WTC11 (cell line): Measurements from ENCODE around the gene TTC24. TPM values are rescaled to one million over a fixed set of nuclear protein-coding genes. Genes with fewer than 3 reads are reported as not detected.

Source experiments
- ATAC-seq: fragments of 200-7000 bp; cut with Tn5 transposase; 2 replicates; pipeline ENCODE4 v1.10.0; 2021; ENCODE audit warnings: mild to moderate bottlenecking, moderate library complexity
- CTCF ChIA-PET: fragments of 300-600 bp; sonication (Branson Sonifier 250); formaldehyde crosslinking; loops from one replicate; lab custom pipeline; 2021; ENCODE audit warnings: antibody characterized with exemption; lab: Charles Lee
- POLR2A ChIA-PET: fragments of 350-600 bp; sonication (Branson Sonifier 250); formaldehyde crosslinking; loops from one replicate; lab custom pipeline; 2021; ENCODE audit warnings: antibody characterized with exemption; lab: Charles Lee
- DNase-seq: peaks from one replicate; pipeline ENCODE4 v3.0.0; 2021; ENCODE audit warnings: low spot score
- H3K27ac Mint-ChIP-seq: 2 replicates; pipeline ENCODE4 v1.8.0; 2021; ENCODE audit warnings: mixed read lengths
- H3K27me3 Mint-ChIP-seq: 2 replicates; pipeline ENCODE4 v1.8.0; 2021; ENCODE audit warnings: low read depth, mild to moderate bottlenecking, moderate library complexity, mixed read lengths
- H3K36me3 Mint-ChIP-seq: 2 replicates; pipeline ENCODE4 v1.8.0; 2021; ENCODE audit warnings: mixed read lengths
- H3K4me1 Mint-ChIP-seq: 2 replicates; pipeline ENCODE4 v1.8.0; 2022; ENCODE audit warnings: mixed read lengths
- H3K4me3 Mint-ChIP-seq: 2 replicates; pipeline ENCODE4 v1.8.0; 2021; ENCODE audit warnings: mild to moderate bottlenecking, moderate library complexity, mixed read lengths
- H3K9me3 Mint-ChIP-seq: 2 replicates; pipeline ENCODE4 v1.8.0; 2021; ENCODE audit warnings: mixed read lengths
- ATF1 ChIP-seq: sonication (generic); formaldehyde crosslinking; IDR thresholded peaks from 2 replicates; pipeline ENCODE4 v1.8.1; 2023; ENCODE audit warnings: mild to moderate bottlenecking, moderate library complexity, missing genetic modification reagents
- CREB1 ChIP-seq: sonication (generic); formaldehyde crosslinking; IDR thresholded peaks from 2 replicates; pipeline ENCODE4 v1.8.0; 2023; ENCODE audit warnings: mild to moderate bottlenecking, missing genetic modification reagents
- EMX1 ChIP-seq: fragments of 250-450 bp; sonication (Bioruptor Pico); IDR thresholded peaks from 2 replicates; pipeline ENCODE4 v1.8.0; 2021; ENCODE audit warnings: mild to moderate bottlenecking
- ETV6 ChIP-seq: sonication (generic); formaldehyde crosslinking; IDR thresholded peaks from 2 replicates; pipeline ENCODE4 v1.8.1; 2022; ENCODE audit warnings: mild to moderate bottlenecking, missing genetic modification reagents
- FOXK1 ChIP-seq: sonication (generic); formaldehyde crosslinking; IDR thresholded peaks from 2 replicates; pipeline ENCODE4 v1.8.0; 2022; ENCODE audit warnings: mild to moderate bottlenecking, moderate library complexity, missing genetic modification reagents
- FOXP1 ChIP-seq: sonication (generic); formaldehyde crosslinking; IDR thresholded peaks from 2 replicates; pipeline ENCODE4 v1.8.0; 2022; ENCODE audit warnings: missing genetic modification reagents, mild to moderate bottlenecking, moderate library complexity, borderline replicate concordance
- IRF2 ChIP-seq: sonication (generic); formaldehyde crosslinking; IDR thresholded peaks from 2 replicates; pipeline ENCODE4 v1.8.0; 2022; ENCODE audit warnings: low read depth, missing genetic modification reagents, borderline replicate concordance
- KAT7 ChIP-seq: sonication (generic); formaldehyde crosslinking; IDR thresholded peaks from 2 replicates; pipeline ENCODE4 v1.8.1; 2023; ENCODE audit warnings: missing genetic modification reagents, mild to moderate bottlenecking, borderline replicate concordance
- MYBL2 ChIP-seq: sonication (generic); formaldehyde crosslinking; IDR thresholded peaks from 2 replicates; pipeline ENCODE4 v1.8.1; 2023; ENCODE audit warnings: mild to moderate bottlenecking, moderate library complexity, missing genetic modification reagents
- NFATC4 ChIP-seq: fragments of 250-450 bp; sonication (Bioruptor Pico); IDR thresholded peaks from 2 replicates; pipeline ENCODE4 v1.9.0; 2021; ENCODE audit warnings: mild to moderate bottlenecking
- RORB ChIP-seq: fragments of 250-450 bp; sonication (Bioruptor Pico); IDR thresholded peaks from 2 replicates; pipeline ENCODE4 v1.9.0; 2021; ENCODE audit warnings: mild to moderate bottlenecking
- ZNF219 ChIP-seq: sonication (generic); formaldehyde crosslinking; IDR thresholded peaks from 2 replicates; pipeline ENCODE4 v1.8.0; 2023; ENCODE audit warnings: missing genetic modification reagents, mild to moderate bottlenecking, borderline replicate concordance
- ZNF416 ChIP-seq: fragments of 250-450 bp; sonication (Bioruptor Pico); IDR thresholded peaks from 2 replicates; pipeline ENCODE4 v1.9.0; 2021; ENCODE audit warnings: mild to moderate bottlenecking, inconsistent platforms
- ZNF512 ChIP-seq: sonication (generic); formaldehyde crosslinking; IDR thresholded peaks from 2 replicates; pipeline ENCODE4 v1.8.1; 2022; ENCODE audit warnings: missing genetic modification reagents, borderline replicate concordance
- ZNF532 ChIP-seq: fragments of 250-450 bp; sonication (Bioruptor Pico); IDR thresholded peaks from 2 replicates; pipeline ENCODE4 v1.9.0; 2021; ENCODE audit warnings: mild to moderate bottlenecking, borderline replicate concordance
- ZNF671 ChIP-seq: fragments of 250-450 bp; sonication (Bioruptor Pico); IDR thresholded peaks from 2 replicates; pipeline ENCODE4 v1.8.0; 2021; ENCODE audit warnings: mild to moderate bottlenecking
- ZSCAN18 ChIP-seq: fragments of 250-450 bp; sonication (Bioruptor Pico); IDR thresholded peaks from 2 replicates; pipeline ENCODE4 v2.1.2; 2022; ENCODE audit warnings: mild to moderate bottlenecking, moderate library complexity
- total RNA-seq: library from RNA; stranded (reverse); gene quantifications from 3 replicates; pipeline ENCODE4 v1.2.3, GENCODE V29; 2021
- TF ChIP-seq, protein P1 (sequence below): sonication (generic); formaldehyde crosslinking; IDR thresholded peaks from 2 replicates; pipeline ENCODE4 v1.8.0; 2023; ENCODE audit warnings: mild to moderate bottlenecking, missing genetic modification reagents
- TF ChIP-seq, protein P2 (sequence below): fragments of 250-450 bp; sonication (Bioruptor Pico); IDR thresholded peaks from 2 replicates; pipeline ENCODE4 v1.9.0; 2021; ENCODE audit warnings: mild to moderate bottlenecking
- TF ChIP-seq, protein P3 (sequence below): sonication (generic); formaldehyde crosslinking; conservative IDR thresholded peaks from 2 replicates; pipeline ENCODE4 v1.8.1; 2023; ENCODE audit warnings: mild to moderate bottlenecking, low read depth, missing genetic modification reagents, moderate library complexity
- TF ChIP-seq, protein P4 (sequence below): sonication (generic); formaldehyde crosslinking; IDR thresholded peaks from 2 replicates; pipeline ENCODE4 v1.8.0; 2022; ENCODE audit warnings: mild to moderate bottlenecking, missing genetic modification reagents

Gene TTC24
- total RNA-seq, 1 experiment from 2014 or later = 0.20 TPM

DNA sequence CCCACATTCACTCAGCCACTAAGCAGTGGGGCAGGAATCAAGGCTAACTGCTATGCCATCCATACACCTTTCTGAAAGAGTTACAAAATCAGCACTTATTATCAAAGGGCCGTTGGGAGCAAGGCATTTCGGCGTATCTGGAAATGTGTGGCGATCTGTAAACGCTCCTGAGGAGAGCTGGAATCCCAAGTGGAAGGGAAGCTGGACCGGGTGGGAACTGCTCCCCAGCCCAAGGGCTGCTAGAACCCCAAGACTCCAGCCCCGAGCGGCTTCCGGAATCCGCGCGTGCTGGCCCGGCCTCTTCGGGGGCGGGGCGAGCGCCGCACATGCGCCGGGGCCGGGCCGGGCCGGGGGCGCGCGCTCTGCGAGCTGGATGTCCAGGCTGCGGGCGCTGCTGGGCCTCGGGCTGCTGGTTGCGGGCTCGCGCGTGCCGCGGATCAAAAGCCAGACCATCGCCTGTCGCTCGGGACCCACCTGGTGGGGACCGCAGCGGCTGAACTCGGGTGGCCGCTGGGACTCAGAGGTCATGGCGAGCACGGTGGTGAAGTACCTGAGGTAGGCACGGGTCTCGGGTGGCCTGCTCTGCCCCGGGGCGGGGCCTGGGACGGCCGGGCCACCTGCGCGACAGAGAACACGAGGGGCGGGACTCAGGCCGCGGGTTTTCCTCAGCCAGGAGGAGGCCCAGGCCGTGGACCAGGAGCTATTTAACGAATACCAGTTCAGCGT is 12.1 kb downstream of the TTC24 start, which contains the start of gene NAXE:
NAXE (plus strand) TSS at position 345 of the 726 bp plus-strand sequence; CDS start at position 374, 29 bp downstream.
- H3K4me1 Mint-ChIP-seq = peaks cover 16% of the 10 kb centered on the region
- CTCF ChIA-PET = interaction anchor here (0.9 to 3.4 kb wide), 21 partner anchors 9 to 336 kb away, joined by 3 to 28 read pairs (median 5); partner anchors contain the start of genes GPATCH4, HAPLN2, MEF2D and TTC24
- H3K4me3 Mint-ChIP-seq = peak within 1 kb of the TSS; percentile 79
- DNase-seq (peak; percentile 81), ATAC-seq (peak; percentile 91)
- POLR2A ChIA-PET = interaction anchor here (0.6 to 1.8 kb wide), 9 partner anchors 10 to 134 kb away, joined by 3 to 6 read pairs (median 3); partner anchors contain the start of gene GPATCH4
- H3K27ac Mint-ChIP-seq = peak within 1 kb of the TSS; percentile 94
- no peaks in the 10 kb centered on the region for H3K9me3 Mint-ChIP-seq
- peaks cover 26% of the 10 kb centered on the region for H3K36me3 Mint-ChIP-seq
- H3K27me3 Mint-ChIP-seq = no peaks in the 10 kb centered on the region; the same call in 1 of the 2 replicates
- TF ChIP-seq ZNF512 (CRISPR knock-in tag) (no peak), RORB (CRISPR knock-in tag) (no peak), FOXP1 (CRISPR knock-in tag) (0 out of 2 replicates have a peak, but pooled peaks have one; percentile 27), ZSCAN18 (CRISPR knock-in tag) (no peak), ZNF219 (CRISPR knock-in tag) (no peak), NFATC4 (CRISPR knock-in tag) (peak; percentile 72; the same call in 1 of the 2 replicates), ETV6 (CRISPR knock-in tag) (no peak), FOXK1 (CRISPR knock-in tag) (no peak), IRF2 (CRISPR knock-in tag) (no peak), ZNF671 (CRISPR knock-in tag) (0 out of 2 replicates have a peak, but pooled peaks have one; percentile 46), ATF1 (CRISPR knock-in tag) (no peak), MYBL2 (CRISPR knock-in tag) (0 out of 2 replicates have a peak, but pooled peaks have one; percentile 70), CREB1 (CRISPR knock-in tag) (no peak), KAT7 (peak; percentile 61; the same call in 1 of the 2 replicates), EMX1 (CRISPR knock-in tag) (no peak), ZNF416 (CRISPR knock-in tag) (0 out of 2 replicates have a peak, but pooled peaks have one; percentile 63), ZNF532 (CRISPR knock-in tag) (no peak)
- TF ChIP-seq, protein P1, sequence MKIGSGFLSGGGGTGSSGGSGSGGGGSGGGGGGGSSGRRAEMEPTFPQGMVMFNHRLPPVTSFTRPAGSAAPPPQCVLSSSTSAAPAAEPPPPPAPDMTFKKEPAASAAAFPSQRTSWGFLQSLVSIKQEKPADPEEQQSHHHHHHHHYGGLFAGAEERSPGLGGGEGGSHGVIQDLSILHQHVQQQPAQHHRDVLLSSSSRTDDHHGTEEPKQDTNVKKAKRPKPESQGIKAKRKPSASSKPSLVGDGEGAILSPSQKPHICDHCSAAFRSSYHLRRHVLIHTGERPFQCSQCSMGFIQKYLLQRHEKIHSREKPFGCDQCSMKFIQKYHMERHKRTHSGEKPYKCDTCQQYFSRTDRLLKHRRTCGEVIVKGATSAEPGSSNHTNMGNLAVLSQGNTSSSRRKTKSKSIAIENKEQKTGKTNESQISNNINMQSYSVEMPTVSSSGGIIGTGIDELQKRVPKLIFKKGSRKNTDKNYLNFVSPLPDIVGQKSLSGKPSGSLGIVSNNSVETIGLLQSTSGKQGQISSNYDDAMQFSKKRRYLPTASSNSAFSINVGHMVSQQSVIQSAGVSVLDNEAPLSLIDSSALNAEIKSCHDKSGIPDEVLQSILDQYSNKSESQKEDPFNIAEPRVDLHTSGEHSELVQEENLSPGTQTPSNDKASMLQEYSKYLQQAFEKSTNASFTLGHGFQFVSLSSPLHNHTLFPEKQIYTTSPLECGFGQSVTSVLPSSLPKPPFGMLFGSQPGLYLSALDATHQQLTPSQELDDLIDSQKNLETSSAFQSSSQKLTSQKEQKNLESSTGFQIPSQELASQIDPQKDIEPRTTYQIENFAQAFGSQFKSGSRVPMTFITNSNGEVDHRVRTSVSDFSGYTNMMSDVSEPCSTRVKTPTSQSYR = no peak
- TF ChIP-seq, protein P2, sequence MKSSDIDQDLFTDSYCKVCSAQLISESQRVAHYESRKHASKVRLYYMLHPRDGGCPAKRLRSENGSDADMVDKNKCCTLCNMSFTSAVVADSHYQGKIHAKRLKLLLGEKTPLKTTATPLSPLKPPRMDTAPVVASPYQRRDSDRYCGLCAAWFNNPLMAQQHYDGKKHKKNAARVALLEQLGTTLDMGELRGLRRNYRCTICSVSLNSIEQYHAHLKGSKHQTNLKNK (CRISPR knock-in tag) = no peak
- TF ChIP-seq, protein P3, sequence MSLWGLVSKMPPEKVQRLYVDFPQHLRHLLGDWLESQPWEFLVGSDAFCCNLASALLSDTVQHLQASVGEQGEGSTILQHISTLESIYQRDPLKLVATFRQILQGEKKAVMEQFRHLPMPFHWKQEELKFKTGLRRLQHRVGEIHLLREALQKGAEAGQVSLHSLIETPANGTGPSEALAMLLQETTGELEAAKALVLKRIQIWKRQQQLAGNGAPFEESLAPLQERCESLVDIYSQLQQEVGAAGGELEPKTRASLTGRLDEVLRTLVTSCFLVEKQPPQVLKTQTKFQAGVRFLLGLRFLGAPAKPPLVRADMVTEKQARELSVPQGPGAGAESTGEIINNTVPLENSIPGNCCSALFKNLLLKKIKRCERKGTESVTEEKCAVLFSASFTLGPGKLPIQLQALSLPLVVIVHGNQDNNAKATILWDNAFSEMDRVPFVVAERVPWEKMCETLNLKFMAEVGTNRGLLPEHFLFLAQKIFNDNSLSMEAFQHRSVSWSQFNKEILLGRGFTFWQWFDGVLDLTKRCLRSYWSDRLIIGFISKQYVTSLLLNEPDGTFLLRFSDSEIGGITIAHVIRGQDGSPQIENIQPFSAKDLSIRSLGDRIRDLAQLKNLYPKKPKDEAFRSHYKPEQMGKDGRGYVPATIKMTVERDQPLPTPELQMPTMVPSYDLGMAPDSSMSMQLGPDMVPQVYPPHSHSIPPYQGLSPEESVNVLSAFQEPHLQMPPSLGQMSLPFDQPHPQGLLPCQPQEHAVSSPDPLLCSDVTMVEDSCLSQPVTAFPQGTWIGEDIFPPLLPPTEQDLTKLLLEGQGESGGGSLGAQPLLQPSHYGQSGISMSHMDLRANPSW = no peak
- TF ChIP-seq, protein P4, sequence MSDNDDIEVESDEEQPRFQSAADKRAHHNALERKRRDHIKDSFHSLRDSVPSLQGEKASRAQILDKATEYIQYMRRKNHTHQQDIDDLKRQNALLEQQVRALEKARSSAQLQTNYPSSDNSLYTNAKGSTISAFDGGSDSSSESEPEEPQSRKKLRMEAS (CRISPR knock-in tag) = peak; percentile 73; the same call in 1 of the 2 replicates
